HG03432 (cell line): ENCODE results near the gene RAB37.

Experiments
- ATAC-seq: cut with Tn5 transposase; IDR thresholded peaks from one replicate; pipeline ENCODE4 v1.9.1; 2021; ENCODE audit warnings: mild to moderate bottlenecking, moderate library complexity; ENCODE audit not compliant: unreplicated experiment

Gene RAB37

DNA sequence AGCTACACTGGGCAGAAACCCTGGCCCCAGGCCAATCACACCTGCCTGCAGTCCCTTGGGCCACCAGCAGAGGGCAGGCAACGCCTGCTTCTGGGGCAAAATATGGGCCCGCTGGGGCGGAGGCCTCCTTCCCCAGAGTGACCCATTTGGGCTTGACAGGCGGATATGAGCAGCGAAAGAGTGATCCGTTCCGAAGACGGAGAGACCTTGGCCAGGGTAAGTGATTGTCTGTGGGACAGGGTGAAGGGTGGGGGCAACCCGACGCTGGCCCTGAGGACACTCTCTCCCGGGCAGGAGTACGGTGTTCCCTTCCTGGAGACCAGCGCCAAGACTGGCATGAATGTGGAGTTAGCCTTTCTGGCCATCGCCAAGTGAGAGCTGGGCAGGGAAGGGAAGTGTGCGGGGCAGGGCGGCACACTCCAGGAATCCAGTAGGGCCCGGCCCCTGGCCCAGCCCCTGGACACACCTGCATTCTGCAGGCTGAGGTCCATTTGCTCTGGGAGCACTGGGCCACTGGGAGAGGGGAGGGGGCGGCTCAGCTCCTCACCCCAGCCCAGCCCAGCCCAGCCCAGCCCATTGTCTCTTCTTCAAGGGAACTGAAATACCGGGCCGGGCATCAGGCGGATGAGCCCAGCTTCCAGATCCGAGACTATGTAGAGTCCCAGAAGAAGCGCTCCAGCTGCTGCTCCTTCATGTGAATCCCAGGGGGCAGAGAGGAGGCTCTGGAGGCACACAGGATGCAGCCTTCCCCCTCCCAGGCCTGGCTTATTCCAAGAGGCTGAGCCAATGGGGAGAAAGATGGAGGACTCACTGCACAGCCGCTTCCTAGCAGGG lies 7.9 kb downstream of the RAB37 start:
- ATAC-seq = no peak

DNA sequence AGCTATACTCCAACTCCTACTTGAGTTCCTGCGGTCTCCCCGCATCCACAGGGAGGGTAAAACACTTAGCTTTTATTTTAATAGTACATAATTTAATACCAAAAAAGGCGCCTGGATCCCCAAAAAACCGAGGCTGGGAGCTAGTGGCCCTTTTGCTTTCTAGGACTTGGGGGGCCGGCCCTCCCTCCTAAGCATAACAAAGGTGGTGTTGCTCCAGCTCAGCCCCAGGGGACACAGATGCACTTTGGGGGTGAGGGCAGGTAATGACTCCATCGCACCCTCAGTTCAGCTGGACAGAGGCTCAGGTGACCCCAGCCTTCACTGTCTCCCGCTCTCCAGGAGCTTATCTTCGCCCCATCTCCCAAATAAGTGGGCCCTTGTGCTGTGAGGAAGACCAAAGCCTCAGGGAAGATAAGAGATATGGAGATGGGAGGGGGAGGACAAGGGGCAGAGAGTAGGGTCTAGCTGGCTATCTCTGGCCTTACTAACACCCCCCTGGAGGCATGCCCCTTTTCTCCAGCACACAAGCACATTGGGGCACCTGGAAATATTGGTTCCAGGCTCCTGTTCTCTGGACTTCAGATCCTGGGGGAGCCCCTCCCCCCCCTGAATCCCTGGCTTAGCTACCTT lies 8.6 kb downstream of the RAB37 start:
- ATAC-seq = no peak

DNA sequence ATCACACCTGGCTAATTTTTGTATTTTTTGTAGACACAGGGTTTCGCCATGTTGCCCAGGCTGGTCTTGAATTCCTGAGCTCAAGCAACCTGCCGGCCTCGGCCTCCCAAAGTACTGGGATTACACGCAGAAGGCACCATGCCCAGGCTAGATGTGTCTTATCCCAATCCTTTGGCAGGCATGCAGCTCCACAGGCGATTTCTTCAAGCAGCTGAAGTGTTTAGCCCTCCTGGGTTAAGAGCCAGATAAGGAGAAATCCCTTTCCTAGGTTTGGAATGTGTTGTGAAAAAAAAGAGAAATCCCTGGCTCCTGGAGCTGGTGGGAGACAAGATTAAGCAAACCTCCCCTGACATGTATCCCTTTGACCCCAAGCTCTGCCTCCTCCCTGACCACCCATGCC lies 9.3 kb downstream of the RAB37 start:
- no peak for ATAC-seq

DNA sequence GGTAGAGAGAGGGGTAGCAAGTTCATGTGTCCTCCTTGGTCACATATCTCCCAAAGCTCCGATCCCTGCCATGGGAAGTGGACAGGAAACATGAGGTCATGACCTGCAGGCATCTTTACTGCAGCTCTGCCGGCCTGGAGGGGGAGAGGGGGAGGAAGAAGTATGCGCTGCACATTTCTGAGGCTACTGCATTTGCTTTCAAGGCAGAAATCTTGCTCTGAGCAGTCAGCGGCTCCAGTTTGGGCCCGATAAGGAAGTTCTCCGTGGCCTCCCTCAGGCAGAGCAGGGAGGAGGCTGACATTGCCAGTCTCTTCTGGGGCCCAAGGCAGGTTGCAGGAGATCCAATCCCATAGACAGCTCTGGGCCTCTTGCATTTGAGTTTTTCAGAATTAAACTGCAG lies 9.9 kb downstream of the RAB37 start:
- no peak for ATAC-seq

DNA sequence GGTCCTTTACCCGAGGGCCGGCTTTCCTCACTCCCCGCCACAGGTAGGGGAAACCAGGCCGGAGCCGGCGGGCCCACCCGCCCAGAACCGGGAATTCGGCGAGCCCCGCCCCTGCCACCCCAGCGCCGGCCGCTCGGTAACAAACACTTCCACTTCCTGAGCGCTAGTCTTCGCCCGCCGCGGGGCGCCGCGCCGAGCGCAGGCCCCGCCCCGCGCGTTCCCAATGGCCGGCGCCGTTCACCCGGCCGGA lies 11.1 kb downstream of the RAB37 start:
- ATAC-seq = no peak

DNA sequence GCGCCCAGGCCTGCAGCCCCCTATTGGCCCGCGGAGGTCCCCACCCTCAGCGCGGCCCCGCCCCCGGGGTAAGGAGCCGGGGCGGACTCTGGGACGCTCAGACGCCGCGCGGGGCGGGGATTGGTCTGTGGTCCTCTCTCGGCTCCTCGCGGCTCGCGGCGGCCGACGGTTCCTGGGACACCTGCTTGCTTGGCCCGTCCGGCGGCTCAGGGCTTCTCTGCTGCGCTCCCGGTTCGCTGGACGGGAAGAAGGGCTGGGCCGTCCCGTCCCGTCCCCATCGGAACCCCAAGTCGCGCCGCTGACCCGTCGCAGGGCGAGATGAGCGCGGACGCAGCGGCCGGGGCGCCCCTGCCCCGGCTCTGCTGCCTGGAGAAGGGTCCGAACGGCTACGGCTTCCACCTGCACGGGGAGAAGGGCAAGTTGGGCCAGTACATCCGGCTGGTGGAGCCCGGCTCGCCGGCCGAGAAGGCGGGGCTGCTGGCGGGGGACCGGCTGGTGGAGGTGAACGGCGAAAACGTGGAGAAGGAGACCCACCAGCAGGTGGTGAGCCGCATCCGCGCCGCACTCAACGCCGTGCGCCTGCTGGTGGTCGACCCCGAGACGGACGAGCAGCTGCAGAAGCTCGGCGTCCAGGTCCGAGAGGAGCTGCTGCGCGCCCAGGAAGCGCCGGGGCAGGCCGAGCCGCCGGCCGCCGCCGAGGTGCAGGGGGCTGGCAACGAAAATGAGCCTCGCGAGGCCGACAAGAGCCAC lies 11.6 kb downstream of the RAB37 start, which contains the start of gene NHERF1:
NHERF1 (plus strand) TSS at position 100 of the 750 bp plus-strand sequence; CDS start at position 319, 219 bp downstream.
- ATAC-seq = peak; percentile 86

DNA sequence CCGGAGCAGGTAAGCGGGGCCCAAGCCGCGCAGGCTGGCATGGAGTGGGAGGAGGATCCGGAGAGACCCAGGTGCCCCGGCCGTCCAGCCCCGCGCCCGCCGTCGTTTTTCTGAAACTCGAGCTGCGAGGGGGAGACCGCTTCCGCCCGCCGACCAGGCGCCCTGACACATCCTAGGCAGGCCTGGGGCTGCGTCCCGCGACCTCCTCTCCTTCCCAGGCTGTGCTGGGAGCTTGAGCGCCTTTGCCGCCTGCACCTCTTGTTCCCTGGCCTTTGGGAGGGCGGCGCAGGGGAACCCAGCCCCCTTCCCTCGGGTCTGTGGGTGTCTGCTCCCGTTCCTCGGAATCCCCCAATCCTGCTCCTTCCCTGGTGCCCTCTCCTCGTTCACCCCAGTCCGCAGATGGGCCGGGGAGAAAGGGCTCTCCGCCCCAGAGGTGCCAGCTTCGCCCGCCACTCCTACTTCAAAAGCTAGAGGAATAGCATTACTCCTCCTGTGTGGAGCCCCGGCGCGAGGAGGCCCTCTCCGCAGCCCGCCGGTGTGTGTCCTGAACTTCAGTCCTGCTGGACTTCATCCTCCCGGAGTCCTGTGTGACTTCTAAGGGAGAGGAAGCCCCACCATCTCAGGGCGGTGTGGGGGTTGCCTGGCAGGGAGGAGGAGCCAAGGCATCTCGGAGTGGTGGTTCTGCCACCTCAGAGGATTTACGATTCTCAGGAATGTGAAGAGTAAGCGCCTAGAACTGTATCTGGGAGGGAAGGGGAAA lies 12.4 kb downstream of the RAB37 start:
- ATAC-seq = peak; percentile 23

DNA sequence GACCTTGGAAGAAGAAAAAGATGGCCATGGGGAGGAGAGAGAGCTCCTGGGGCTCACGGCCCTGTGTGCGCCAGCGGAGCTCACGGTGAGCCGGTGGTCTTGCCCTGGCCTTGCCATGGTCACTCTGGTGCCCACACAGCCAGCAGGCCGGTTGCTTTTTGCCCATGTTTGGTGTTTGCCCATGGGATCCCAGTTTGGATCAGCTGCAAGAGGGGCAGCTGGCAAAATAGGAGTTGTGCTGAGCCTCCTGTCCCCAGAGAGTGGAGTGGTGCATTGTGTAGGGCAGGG lies 12.9 kb downstream of the RAB37 start:
- ATAC-seq = no peak

DNA sequence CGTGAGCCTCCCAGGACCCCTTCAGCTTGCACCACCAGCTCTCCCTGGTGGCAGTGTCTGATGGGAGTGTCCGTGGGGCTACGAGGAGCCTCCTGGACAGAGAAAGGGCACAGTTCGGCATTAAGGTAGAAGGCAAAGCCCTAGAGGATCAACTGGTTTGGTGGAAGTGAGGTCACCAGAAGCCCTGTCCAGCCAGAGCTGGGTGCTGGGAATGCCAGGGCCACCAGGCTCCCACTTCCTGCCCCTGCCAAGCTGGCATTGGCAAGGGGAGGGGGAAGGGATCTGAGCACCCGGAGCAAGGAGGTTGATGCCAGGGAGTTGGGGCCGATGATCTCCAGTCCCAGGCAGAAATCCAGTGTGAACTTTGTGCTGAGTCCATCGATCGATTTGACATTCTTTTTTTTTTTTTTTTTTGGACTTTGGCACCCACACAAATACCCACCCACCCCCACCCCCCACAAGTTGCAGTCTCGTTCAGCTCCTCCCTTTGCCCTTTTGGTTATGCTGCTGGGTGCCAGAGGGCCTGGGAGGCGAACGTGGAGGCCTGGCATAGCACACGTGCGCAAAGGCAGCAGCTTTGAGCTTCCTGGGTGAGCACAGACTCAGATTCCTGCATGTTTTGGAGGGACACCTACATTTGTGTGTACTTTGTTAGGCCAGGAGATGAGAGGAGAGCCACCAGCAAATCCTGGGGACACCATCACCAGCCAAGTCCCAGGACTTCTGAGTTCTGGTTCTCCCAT lies 13.4 kb downstream of the RAB37 start:
- ATAC-seq = no peak

DNA sequence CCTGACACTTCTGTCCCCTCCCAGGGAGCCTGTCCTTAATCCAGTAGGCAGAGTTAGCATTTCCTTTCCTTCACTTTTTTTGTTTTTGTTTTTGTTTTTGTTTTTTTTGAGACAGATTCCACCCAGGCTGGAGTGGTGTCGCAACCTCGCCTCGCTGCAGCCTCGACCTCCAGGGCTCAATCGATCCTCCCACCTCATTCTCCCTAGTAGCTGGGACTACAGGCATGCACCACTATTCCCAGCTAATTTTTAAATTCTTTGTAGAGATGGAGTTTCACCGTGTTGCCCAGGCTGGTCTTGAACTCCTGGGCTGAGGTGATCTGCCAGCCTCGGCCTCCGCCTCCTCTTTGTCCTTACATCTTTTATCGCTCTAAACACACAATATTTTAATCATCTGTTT lies 15.4 kb downstream of the RAB37 start:
- no peak for ATAC-seq

DNA sequence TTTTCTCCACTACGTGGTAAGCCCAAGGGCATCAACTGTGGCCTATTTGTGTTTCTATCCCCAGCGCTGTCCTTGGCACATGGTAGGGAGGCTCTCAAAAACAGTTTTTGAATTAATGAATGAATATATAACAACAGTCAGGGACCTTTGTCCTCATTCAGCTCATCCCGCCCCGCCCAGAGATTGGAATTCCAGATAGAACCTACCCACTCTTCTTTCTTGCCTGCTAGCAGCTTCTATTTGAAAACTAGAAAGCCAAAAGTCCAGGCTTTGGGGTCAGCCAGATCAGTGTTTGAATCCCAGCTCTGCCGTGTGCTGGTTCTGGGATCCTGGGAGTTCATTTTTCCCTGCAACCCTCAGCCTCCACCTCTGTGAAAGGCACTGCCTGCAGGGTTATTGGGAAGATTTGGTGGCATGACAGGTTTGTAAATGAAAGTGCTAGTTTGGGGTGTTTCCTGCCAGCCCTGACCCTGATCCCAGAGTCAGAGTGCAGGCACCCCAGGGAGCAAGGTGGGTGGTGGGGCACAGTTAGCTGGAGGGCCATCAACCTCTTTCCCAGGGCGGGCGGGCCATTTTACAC lies 15.9 kb downstream of the RAB37 start:
- ATAC-seq = no peak

DNA sequence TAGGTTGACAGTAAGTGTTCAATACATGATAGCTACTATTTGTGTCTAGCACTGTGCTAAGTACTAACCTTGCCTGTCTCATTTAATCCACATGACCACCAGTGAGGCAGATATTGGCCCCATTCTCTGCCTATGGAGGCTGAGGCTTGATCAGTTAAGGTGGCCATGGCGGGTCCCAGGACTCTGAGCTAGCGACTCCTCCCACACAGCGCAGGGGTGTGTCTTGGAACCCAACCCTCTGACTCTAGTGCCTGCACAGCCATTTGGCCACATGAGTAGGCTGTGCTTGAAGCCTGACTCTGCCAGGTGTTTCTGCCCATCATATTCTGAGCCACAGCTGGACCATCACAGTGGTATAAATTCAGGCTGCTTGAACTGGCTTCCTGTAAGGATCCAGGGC lies 17.8 kb downstream of the RAB37 start:
- no peak for ATAC-seq

DNA sequence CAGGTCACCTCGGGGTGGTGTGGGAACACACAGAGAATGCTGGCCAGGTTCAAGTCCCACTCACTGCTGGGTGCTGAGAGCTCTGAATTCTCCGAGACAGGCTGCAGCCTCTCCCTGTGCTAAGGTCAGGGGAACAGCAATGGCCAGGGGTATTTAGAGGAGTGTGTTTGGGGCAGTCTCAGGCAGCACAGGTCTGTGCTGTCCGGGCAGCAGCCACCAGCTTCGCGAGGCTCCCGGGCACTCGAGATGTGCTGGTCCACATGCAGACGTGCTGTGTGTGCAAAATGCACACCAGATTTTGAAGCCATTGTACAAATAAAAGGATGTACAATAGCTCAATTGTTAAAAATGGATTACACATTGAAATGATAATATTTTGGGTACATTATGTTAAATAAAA lies 18.5 kb downstream of the RAB37 start:
- no peak for ATAC-seq

DNA sequence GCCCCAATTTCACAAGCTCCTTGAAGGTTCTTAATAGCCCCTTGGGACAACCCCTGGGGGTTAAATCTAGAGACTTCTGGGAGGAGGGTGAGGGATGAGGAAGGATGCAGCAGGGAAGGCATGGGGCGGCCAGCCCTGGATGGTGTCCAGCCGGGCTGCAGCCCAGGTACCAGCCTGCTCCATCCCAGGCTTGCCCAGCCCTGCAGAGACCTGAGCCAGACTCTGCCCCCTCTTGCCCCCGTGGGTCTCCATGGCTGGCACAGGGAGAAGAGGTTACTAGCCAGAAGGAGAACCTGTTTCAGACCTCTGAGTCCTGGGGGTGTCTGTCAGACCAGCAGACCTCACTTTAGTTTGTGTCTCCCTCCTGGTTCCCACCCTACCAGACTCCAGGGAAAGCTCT lies 19.8 kb downstream of the RAB37 start:
- ATAC-seq = no peak

DNA sequence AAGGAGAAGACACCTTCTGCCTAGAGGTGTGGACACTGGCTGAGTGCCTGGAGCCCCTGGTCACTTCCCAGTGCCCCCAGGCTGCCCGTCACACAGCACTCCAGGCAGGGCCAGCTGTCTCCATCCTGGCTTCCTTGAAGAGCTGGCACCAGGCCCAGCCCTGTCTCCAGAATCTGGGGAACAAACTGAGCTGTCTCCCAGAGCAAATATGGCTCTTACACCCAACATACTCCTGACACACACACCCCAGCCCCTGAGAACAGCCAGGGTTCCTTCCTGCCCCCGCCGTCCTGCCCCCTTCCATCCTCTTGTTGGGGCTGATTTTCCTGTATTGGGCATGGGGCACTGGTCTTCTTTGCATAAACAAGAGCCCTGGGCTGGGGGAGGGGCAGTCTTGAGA lies 20.4 kb downstream of the RAB37 start:
- ATAC-seq = no peak

DNA sequence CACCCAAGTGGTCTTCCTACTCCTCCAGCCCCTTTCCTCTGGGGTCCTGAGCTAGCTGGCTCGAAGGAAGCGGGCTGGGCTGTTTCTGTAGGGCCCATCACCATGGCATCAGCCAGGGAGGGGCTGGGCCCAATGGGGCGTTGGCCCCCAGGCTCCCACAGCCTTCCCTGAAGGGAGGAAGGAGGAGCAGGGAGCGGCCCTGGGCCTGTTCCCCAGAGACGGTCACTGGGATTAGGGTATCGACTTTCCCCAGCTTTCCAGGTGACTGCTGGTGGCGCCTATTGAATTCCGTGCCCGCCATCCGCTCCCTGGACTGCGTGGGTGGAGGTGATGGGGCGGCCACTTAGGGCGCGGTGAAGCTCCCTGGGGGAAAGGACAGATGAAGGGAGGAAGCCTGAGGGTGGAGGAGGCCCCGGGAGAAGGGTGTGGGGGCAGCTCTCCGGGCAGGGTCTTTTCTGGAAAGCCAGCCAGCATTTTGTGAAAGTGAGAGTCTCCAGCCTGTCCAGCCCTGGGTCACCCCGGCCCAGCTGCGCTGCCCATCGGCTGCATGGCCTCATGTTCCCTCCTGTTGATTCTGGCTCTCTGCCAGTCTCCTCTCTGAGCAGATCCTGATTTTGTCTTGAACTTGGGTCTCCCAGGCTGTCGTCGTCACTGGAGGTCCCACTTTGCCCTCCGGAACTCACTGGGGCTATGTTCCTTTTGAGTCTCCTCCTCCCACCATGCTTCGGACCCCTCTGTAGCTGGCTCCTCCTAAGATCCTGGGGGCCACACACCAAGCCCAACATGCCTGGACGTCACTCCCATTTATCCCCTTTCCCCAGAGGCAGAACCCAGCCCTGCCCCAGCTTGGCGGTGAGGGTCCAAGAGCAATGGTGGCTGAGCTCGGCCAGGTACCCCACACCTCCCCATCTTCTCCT lies 21.1 kb downstream of the RAB37 start:
- ATAC-seq = no peak

DNA sequence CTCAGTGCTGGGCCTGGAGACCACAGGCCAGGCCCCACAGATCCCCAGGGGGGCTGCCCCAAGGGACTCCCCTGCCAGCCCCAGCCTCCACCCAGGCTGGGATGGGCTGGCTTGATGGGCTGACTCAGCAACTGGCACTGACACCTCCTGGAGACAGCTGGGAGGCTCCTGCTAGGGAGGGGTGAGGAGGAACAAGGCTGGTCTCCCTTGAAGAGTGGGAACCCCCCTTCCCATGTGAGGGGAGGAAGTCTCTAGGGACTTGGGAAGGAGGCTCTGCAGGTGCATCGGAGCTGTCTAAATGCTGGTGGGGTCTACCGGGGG lies 21.8 kb downstream of the RAB37 start:
- ATAC-seq = peak; percentile 37

DNA sequence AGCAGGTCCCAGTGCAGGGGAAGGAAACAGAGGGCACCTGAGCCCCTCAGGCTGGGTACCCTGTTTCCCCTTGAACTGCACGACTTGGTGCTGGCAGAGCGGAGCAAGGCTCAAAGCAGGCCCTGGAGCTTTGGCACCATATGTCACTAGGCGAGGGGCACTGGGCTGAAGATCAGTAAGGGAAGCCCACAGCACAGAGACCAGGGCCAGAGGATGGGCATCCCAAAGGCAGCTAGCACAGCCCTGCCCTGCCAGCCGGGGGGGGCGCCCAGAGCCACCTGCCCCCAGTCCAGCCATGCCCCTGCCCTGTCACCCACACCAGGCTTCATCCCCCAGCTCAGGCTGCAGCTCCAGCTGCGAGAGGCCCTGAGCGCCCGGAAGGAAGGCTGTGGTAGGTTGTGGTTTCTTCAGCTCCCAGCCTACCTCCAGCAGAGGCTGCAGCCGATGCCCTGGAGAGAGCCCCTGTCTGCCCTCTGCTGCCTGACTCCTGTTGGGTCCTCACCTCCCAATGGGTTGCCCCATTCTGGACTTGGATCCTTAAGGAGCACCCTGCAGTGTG lies 22.3 kb downstream of the RAB37 start:
- peak; percentile 77 for ATAC-seq

DNA sequence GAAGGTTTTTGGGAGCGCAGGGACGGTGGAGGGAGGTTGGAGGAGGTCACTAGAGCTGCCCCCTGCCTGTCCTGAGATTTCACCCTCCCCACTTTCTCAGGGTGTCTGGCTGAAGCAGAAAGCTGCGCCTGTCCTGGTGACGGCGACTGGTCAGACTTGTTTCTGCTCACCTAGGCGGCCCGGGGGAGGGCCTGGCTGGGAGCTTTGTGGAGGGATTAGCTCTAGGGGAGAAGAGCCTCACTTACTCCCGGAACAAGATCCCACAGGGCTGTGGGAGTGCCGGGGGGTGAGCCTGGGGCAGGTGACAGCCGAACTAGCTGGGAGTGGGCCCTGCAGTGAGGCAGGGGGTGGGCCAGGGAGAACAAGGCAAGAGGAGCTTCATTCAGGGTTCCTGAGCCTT lies 22.9 kb downstream of the RAB37 start:
- ATAC-seq = no peak
